Measurements from ENCODE around the gene IGFBP4.
"Not testable (repeated sequence)": the region's sequence is repeated elsewhere in the genome, so short reads cannot be mapped to it uniquely, and the experiment has no call there.

The IGFBP4 gene

GRCh38 chr17:40411821-40412220 lies 31.4 kb upstream of the IGFBP4 start:
- TF ChIP-seq, protein P1, sequence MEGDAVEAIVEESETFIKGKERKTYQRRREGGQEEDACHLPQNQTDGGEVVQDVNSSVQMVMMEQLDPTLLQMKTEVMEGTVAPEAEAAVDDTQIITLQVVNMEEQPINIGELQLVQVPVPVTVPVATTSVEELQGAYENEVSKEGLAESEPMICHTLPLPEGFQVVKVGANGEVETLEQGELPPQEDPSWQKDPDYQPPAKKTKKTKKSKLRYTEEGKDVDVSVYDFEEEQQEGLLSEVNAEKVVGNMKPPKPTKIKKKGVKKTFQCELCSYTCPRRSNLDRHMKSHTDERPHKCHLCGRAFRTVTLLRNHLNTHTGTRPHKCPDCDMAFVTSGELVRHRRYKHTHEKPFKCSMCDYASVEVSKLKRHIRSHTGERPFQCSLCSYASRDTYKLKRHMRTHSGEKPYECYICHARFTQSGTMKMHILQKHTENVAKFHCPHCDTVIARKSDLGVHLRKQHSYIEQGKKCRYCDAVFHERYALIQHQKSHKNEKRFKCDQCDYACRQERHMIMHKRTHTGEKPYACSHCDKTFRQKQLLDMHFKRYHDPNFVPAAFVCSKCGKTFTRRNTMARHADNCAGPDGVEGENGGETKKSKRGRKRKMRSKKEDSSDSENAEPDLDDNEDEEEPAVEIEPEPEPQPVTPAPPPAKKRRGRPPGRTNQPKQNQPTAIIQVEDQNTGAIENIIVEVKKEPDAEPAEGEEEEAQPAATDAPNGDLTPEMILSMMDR (IDR thresholded peaks at IDR 0.05; ENCODE audit: insufficient read depth, low read depth, low read length, missing control alignments), result no peak
- no peak for DNase-seq (ENCODE audit: low read depth)
- H3K4me3 ChIP-seq (ENCODE audit: low read depth, low read length), result no peak overlapping the region

DNA sequence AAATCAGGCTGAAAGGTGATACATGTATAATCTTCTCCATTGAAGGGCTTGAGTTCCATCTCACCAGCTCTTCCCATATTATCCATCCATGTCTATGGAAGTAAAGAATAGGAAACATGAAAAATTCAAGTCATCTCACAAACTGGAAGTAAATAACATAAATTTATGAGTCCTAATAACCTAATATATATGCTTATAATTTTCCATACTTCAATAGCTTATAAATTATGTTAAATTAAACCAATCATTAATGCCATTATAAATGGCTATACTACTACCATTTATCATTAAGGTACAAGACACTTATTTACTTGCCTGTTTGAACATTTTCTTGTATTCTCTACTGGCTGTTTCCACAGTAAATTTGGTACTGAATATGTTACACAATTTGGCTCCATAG lies 30.4 kb upstream of the IGFBP4 start:
- TF ChIP-seq, protein P1 (IDR thresholded peaks at IDR 0.05; ENCODE audit: insufficient read depth, low read depth, low read length, missing control alignments), result no peak
- no peak overlapping the region for H3K4me3 ChIP-seq (ENCODE audit: low read depth, low read length)
- no peak for DNase-seq (ENCODE audit: low read depth)

DNA sequence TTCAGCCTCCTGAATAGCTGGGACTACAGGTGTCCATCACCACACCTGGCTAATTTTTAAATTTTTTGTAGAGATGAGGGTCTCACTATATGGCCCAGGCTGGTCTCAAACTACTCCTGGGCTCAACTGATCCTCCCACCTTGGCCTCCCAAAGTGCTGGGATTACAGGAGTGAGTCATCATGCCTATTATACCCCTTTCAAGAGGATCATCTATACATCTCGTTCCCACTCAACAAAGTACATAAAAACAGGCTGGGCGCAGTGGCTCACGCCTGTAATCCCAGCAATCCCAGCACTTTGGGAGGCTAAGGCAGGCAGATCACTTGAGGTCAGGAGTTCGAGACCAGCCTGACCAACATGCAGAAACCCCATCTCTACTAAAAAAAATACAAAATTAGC lies 28.9 kb upstream of the IGFBP4 start:
- not testable (repeated sequence) for H3K4me3 ChIP-seq (ENCODE audit: low read depth, low read length)

DNA sequence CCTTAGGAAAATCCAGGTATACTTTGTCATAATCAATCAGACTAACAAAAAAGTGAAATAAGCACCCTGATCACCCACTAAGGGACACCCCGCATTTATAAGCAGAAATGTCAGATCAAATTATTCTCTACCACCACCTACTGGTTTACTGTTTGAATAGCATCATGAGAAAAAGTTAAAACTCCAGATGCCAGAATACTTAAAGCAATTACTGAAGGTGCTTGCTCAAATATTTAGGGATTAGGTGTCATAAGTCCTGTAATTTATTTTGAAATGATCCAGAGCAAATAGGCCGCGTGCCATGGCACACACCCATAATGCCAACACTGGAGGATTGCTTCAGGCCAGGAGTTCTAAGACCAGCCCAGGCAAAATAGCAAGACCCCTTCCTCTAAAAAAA lies 27.9 kb upstream of the IGFBP4 start:
- DNase-seq (ENCODE audit: low read depth), result peak; percentile 56
- H3K4me3 ChIP-seq (ENCODE audit: low read depth, low read length), result no peak overlapping the region
- TF ChIP-seq, protein P1 (IDR thresholded peaks at IDR 0.05; ENCODE audit: insufficient read depth, low read depth, low read length, missing control alignments), result peak; percentile 43

More for the DNA sequence above, 28.9 kb upstream of the IGFBP4 start:
- DNase-seq (ENCODE audit: low read depth), result not testable (repeated sequence)

DNA sequence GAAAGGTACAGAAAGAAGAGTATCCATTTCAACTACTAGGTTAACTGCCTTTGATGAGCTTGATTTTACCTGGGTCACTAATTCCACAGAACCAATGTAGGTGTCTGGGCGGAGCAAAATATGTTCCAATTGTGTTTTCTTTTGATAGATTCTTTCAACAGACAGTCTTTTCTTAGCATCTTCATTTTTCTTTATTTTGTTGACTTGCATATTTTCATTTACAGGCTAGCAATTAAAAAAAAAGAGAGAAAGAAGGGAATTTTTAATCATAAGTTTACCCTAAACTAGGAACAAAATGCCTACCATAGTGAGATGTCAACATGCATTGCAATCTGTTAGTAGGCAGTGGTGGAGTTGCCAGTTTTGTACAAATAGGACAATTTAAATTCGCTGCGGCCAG lies 26.6 kb upstream of the IGFBP4 start:
- DNase-seq (ENCODE audit: low read depth), result no peak
- TF ChIP-seq, protein P1 (IDR thresholded peaks at IDR 0.05; ENCODE audit: insufficient read depth, low read depth, low read length, missing control alignments), result no peak

DNA sequence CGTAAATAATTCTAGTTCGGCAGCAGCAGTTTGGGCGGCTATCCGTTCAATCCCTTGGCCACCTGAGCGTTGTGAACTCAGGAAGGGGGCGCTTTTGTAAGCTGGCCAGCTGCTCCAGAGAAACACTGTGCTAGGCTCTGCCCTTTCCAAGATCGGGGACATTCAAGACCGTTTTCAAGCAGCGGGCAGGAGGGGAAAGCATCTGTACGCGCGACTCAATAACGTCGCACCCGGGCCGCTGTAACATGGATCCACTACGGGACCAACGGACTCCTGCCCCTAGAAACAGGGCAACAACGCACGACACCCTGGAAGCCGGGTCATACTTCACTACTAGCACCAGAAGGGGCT lies 26.0 kb upstream of the IGFBP4 start:
- H3K4me3 ChIP-seq (ENCODE audit: low read depth, low read length), result peak overlapping the region; percentile 60
- DNase-seq (ENCODE audit: low read depth), result no peak
- TF ChIP-seq, protein P1 (IDR thresholded peaks at IDR 0.05; ENCODE audit: insufficient read depth, low read depth, low read length, missing control alignments), result no peak

More for the DNA sequence above, 26.6 kb upstream of the IGFBP4 start:
- H3K4me3 ChIP-seq (ENCODE audit: low read depth, low read length), result peak overlapping the region; percentile 60

- TF ChIP-seq, protein P1 (IDR thresholded peaks at IDR 0.05; ENCODE audit: insufficient read depth, low read depth, low read length, missing control alignments), result no peak
- peak; percentile 99 for DNase-seq (ENCODE audit: low read depth)
- peak within 1 kb of the TSS; percentile 60 for H3K4me3 ChIP-seq (ENCODE audit: low read depth, low read length)
Measured at GRCh38 chr17:40417609-40418427, 25.4 kb upstream of the IGFBP4 start, which contains the start of gene TOP2A. TSS of gene TOP2A (minus strand) at chr17:40417896. CDS start at chr17:40417791, 105 bp downstream.

Data from GM12865 (cell line).